H9 (cell line): ENCODE data around the gene SPOUT1. TPM values are rescaled to one million over a fixed set of nuclear protein-coding genes. Genes with fewer than 3 reads are reported as not detected.

ENCODE experiments used
- DNase-seq: peaks from one replicate; pipeline ENCODE4 v3.0.0-alpha.2; 2017
- H2AFZ ChIP-seq: one replicate; pipeline ENCODE4 v1.6.1; 2013; ENCODE audit warnings: mild to moderate bottlenecking, low read length, control low read depth, moderate library complexity
- H2AK5ac ChIP-seq: 2 replicates; pipeline ENCODE4 v1.6.1; 2013; ENCODE audit warnings: low read length, control low read depth, mixed read lengths; ENCODE audit not compliant: insufficient read length
- H2BK120ac ChIP-seq: one replicate; pipeline ENCODE4 v1.6.1; 2013; ENCODE audit warnings: low read depth, mild to moderate bottlenecking, low read length, control low read depth, inconsistent platforms; ENCODE audit not compliant: poor library complexity, severe bottlenecking
- H2BK12ac ChIP-seq: 2 replicates; pipeline ENCODE4 v1.6.1; 2013; ENCODE audit warnings: low read length, control low read depth, mixed read lengths, low read depth; ENCODE audit not compliant: insufficient read length
- H2BK15ac ChIP-seq: 2 replicates; pipeline ENCODE4 v1.6.1; 2013; ENCODE audit warnings: low read depth, low read length, control low read depth
- H2BK20ac ChIP-seq: one replicate; pipeline ENCODE4 v1.6.1; 2013; ENCODE audit warnings: low read depth, mild to moderate bottlenecking, low read length, control low read depth, inconsistent platforms; ENCODE audit not compliant: poor library complexity, severe bottlenecking
- H2BK5ac ChIP-seq: 2 replicates; pipeline ENCODE4 v1.6.1; 2013; ENCODE audit warnings: low read length, control low read depth, mixed read lengths; ENCODE audit not compliant: insufficient read length
- H3K14ac ChIP-seq: 2 replicates; pipeline ENCODE4 v1.6.1; 2013; ENCODE audit warnings: low read length, control low read depth; ENCODE audit not compliant: insufficient read depth
- H3K18ac ChIP-seq: 2 replicates; pipeline ENCODE4 v1.6.1; 2013; ENCODE audit warnings: low read depth, mild to moderate bottlenecking, mixed read lengths, low read length, control low read depth; ENCODE audit not compliant: insufficient read length
- H3K23ac ChIP-seq: 2 replicates; pipeline ENCODE4 v1.6.1; 2013; ENCODE audit warnings: low read length, control low read depth, mixed read lengths, low read depth; ENCODE audit not compliant: insufficient read length
- H3K23me2 ChIP-seq: 2 replicates; pipeline ENCODE4 v1.6.1; 2013; ENCODE audit warnings: low read depth, mild to moderate bottlenecking, mixed read lengths, low read length, control low read depth; ENCODE audit not compliant: insufficient read length, poor library complexity, severe bottlenecking
- H3K27ac ChIP-seq: 2 replicates; pipeline ENCODE4 v1.5.1; 2013; ENCODE audit warnings: low read length, control low read depth, mixed read lengths, low read depth; ENCODE audit not compliant: insufficient read length
- H3K27me3 ChIP-seq: 2 replicates; pipeline ENCODE4 v1.6.1; 2013; ENCODE audit warnings: low read length, control low read depth, inconsistent platforms; ENCODE audit not compliant: insufficient read depth
- H3K4ac ChIP-seq: 2 replicates; pipeline ENCODE4 v1.6.1; 2013; ENCODE audit warnings: low read depth, mild to moderate bottlenecking, control low read depth, inconsistent platforms, low read length, moderate library complexity
- H3K4me1 ChIP-seq: 2 replicates; pipeline ENCODE4 v1.6.1; 2013; ENCODE audit warnings: low read length, control low read depth, inconsistent platforms; ENCODE audit not compliant: insufficient read depth
- H3K4me2 ChIP-seq: 2 replicates; pipeline ENCODE4 v1.6.1; 2013; ENCODE audit warnings: low read length, control low read depth, mixed read lengths; ENCODE audit not compliant: insufficient read length, insufficient read depth
- H3K56ac ChIP-seq: 2 replicates; pipeline ENCODE4 v1.6.1; 2013; ENCODE audit warnings: low read depth, mild to moderate bottlenecking, mixed read lengths, low read length, control low read depth; ENCODE audit not compliant: insufficient read length
- H3K79me1 ChIP-seq: 2 replicates; pipeline ENCODE4 v1.6.1; 2013; ENCODE audit warnings: low read depth, mild to moderate bottlenecking, moderate library complexity, low read length, control low read depth, inconsistent platforms; ENCODE audit not compliant: insufficient read depth, poor library complexity, severe bottlenecking
- H3K79me2 ChIP-seq: 2 replicates; pipeline ENCODE4 v1.6.1; 2013; ENCODE audit warnings: low read length, control low read depth, inconsistent platforms; ENCODE audit not compliant: insufficient read depth
- H3K9ac ChIP-seq: 2 replicates; pipeline ENCODE4 v1.6.1; 2013; ENCODE audit warnings: low read length, control low read depth, mixed read lengths; ENCODE audit not compliant: insufficient read length; ENCODE audit errors: extremely low read depth
- H3K9me3 ChIP-seq: one replicate; pipeline ENCODE4 v1.6.1; 2013; ENCODE audit warnings: low read depth, low read length, inconsistent platforms; ENCODE audit not compliant: control insufficient read depth
- H3T11ph ChIP-seq: one replicate; pipeline ENCODE4 v1.6.1; 2013; ENCODE audit warnings: mild to moderate bottlenecking, low read length, control low read depth, inconsistent platforms
- H4K20me1 ChIP-seq: one replicate; pipeline ENCODE4 v1.6.1; 2013; ENCODE audit not compliant: control insufficient read depth, insufficient read length, insufficient read depth
- H4K5ac ChIP-seq: 2 replicates; pipeline ENCODE4 v1.6.1; 2013; ENCODE audit warnings: low read depth, mild to moderate bottlenecking, mixed read lengths, low read length, control low read depth; ENCODE audit not compliant: insufficient read length
- H4K8ac ChIP-seq: replicated peaks from 2 replicates; pipeline ENCODE4 v1.6.1; 2013; ENCODE audit warnings: low read length, control low read depth, mixed read lengths, low read depth; ENCODE audit not compliant: insufficient read length
- H4K91ac ChIP-seq: 2 replicates; pipeline ENCODE4 v1.6.1; 2013; ENCODE audit warnings: low read depth, mild to moderate bottlenecking, moderate library complexity, mixed read lengths, low read length, control low read depth; ENCODE audit not compliant: insufficient read length
- H3K27ac Mint-ChIP-seq, 3 experiments: 2 replicates in 2 of 3; 3 replicates in 1 of 3; pipeline ENCODE4 v1.8.0; 2020 to 2021; ENCODE audit warnings: mixed read lengths in 3 of 3, mild to moderate bottlenecking in 1 of 3, moderate library complexity in 1 of 3
- H3K27me3 Mint-ChIP-seq: 2 replicates; pipeline ENCODE4 v1.8.0; 2021; ENCODE audit warnings: low read depth, mild to moderate bottlenecking, moderate library complexity, mixed read lengths
- H3K36me3 Mint-ChIP-seq, 3 experiments: 2 replicates in 2 of 3; 3 replicates in 1 of 3; pipeline ENCODE4 v1.8.0; 2020 to 2021; ENCODE audit warnings: low read depth in 3 of 3, mixed read lengths in 3 of 3; ENCODE audit not compliant: insufficient read depth in 1 of 3
- H3K4me1 Mint-ChIP-seq, 2 experiments: 2 replicates each; pipeline ENCODE4 v1.8.0; 2020; ENCODE audit warnings: mixed read lengths in 2 of 2
- H3K4me3 Mint-ChIP-seq, 2 experiments: 2 replicates in 1 of 2; 3 replicates in 1 of 2; pipeline ENCODE4 v1.8.0; 2020 to 2021; ENCODE audit warnings: mild to moderate bottlenecking in 2 of 2, mixed read lengths in 2 of 2, moderate library complexity in 1 of 2
- H3K9me3 Mint-ChIP-seq, 2 experiments: 2 replicates in 1 of 2; 3 replicates in 1 of 2; pipeline ENCODE4 v1.8.0; 2020; ENCODE audit warnings: mild to moderate bottlenecking in 2 of 2, mixed read lengths in 2 of 2, moderate library complexity in 1 of 2
- WGBS: extraction: QIAGEN DNeasy Blood & Tissue Kit; methylation state at CpG from one replicate; pipeline ENCODE4 v1.1.7; 2013; ENCODE audit warnings: missing lambda C conversion rate, low lambda C conversion rate, mixed read lengths; ENCODE audit not compliant: insufficient read length; ENCODE audit errors: extremely low coverage; 5-methylcytosine and 5-hydroxymethylcytosine counted together
- total RNA-seq: library from RNA; stranded (reverse); gene quantifications from 2 replicates; pipeline ENCODE4 v1.2.1, GENCODE V29; 2021
- TF ChIP-seq, protein P1 (sequence below): fragments of 200-600 bp; sonication (generic); conservative IDR thresholded peaks from 3 replicates; pipeline ENCODE4 v1.8.0; 2021; ENCODE audit warnings: antibody characterized with exemption, mild to moderate bottlenecking

Gene SPOUT1
- total RNA-seq, 1 experiment from 2014 or later: 86.3 TPM

DNA sequence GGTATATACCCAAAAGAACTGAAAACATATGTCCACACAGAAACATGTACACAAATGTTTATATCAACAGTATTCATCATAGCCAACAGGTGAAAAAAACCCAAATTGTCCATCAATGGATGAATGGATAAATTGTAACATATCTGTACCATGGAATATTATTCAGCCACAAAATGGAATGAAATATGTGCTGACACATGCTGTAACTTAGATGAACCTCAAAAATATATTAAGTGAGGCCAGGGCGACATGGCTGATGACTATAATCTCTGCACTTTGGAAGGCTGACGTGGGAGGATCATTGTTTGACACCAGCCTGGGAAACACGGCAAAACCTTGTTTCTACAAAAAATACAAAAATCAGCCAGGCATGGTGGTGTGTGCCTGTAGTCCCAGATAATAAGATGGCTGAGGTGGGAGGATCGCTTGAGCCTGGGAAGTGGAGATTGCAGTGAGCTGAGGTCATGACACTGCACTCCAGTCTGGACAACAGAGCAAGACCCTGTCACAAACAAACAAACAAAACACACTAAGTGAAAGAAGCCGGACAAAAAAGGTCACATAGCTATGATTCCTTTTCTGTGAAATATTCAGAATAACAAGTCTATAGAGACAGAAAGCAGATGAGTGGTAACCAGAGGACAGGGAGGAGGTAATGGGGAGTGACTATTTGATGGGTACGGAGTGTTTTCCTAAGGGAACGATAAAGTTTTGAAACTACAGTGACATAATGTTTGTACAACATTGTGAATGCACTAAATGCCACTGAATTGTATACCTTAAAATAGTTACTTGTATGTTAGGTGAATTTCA is 40.7 kb upstream of the SPOUT1 start:
- H3K27me3 Mint-ChIP-seq: no peaks in the 10 kb centered on the region
- Histone ChIP-seq H4K5ac (no peak overlapping the region), H3K9me3 (no peaks in the 10 kb centered on the region), H3K27ac (no peak overlapping the region), H3K79me1 (no peaks in the 10 kb centered on the region), H3K23me2 (no peaks in the 10 kb centered on the region), H3K27me3 (no peaks in the 10 kb centered on the region), H3K23ac (no peak overlapping the region), H2BK20ac (no peak overlapping the region), H2BK5ac (no peak overlapping the region), H2BK120ac (no peak overlapping the region), H3K18ac (no peak overlapping the region), H2BK15ac (no peak overlapping the region), H3K4me2 (no peak overlapping the region), H4K91ac (no peak overlapping the region), H3K4ac (no peak overlapping the region), H2AK5ac (no peak overlapping the region), H3K56ac (no peak overlapping the region), H4K20me1 (no peaks in the 10 kb centered on the region), H3T11ph (no peak overlapping the region), H2AFZ (no peak overlapping the region), H3K79me2 (no peaks in the 10 kb centered on the region), H3K9ac (no peak overlapping the region), H3K14ac (no peak overlapping the region), H4K8ac (no peak overlapping the region), H2BK12ac (no peak overlapping the region), H3K4me1 (no peaks in the 10 kb centered on the region)
- peaks cover 7 to 13% (median 8%) of the 10 kb centered on the region in 3 experiments; a peak in 6 of 7 replicates for H3K36me3 Mint-ChIP-seq
- WGBS: no CpG with 5 or more reads among the region's 7 CpGs
- H3K9me3 Mint-ChIP-seq: no peaks in the 10 kb centered on the region
- H3K4me3 Mint-ChIP-seq: no peak overlapping the region
- H3K27ac Mint-ChIP-seq: peak overlapping the region in 2 of 3 experiments; percentile 10 to 36; a peak in 4 of 7 replicates
- TF ChIP-seq, protein P1, sequence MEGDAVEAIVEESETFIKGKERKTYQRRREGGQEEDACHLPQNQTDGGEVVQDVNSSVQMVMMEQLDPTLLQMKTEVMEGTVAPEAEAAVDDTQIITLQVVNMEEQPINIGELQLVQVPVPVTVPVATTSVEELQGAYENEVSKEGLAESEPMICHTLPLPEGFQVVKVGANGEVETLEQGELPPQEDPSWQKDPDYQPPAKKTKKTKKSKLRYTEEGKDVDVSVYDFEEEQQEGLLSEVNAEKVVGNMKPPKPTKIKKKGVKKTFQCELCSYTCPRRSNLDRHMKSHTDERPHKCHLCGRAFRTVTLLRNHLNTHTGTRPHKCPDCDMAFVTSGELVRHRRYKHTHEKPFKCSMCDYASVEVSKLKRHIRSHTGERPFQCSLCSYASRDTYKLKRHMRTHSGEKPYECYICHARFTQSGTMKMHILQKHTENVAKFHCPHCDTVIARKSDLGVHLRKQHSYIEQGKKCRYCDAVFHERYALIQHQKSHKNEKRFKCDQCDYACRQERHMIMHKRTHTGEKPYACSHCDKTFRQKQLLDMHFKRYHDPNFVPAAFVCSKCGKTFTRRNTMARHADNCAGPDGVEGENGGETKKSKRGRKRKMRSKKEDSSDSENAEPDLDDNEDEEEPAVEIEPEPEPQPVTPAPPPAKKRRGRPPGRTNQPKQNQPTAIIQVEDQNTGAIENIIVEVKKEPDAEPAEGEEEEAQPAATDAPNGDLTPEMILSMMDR: no peak
- DNase-seq: no peak
- no peaks in the 10 kb centered on the region for H3K4me1 Mint-ChIP-seq
